ENCODE measurements around the gene ABLIM3. TPM values are rescaled to one million over a fixed set of nuclear protein-coding genes. Genes with fewer than 3 reads are reported as not detected.

Gene ABLIM3
- total and polyA plus RNA-seq, 10 of the 15 experiments (the other 5 are each of a cell fraction or from before 2014, with no cell fraction given) = 0.03 TPM; not detected in 9

DNA sequence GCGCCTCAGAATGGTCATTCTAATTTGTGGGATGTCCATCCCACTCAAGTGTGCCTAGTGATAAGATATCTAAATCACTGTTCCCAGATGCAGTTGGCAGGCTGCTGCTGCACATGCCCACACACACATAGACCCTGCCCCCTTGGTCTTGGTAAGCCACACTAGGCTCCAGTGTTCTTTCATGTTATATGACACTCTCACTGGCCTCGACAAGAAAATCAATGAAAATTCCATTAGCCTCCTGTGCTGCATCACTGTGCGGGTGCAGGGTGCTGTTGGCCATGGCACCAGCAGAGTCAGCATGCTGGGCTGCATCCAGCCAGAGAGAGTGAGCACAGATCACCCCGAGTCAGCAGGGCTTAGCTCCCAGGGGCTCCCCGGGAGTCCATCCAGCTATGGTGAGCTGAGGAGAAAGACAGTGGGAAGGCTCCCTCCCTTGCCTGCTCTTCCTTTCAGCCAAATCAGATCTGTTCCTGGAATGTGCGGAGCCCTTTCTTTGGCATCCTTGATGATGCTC, 59.9 kb downstream of the ABLIM3 start (continued):
- no peak for TF ChIP-seq USF2 (IDR thresholded peaks at IDR 0.05; ENCODE audit: borderline replicate concordance, low read depth, low read length)
- TF ChIP-seq CUX1 (IDR thresholded peaks at IDR 0.05; ENCODE audit: insufficient replicate concordance, low read depth, low read length) = no peak
- no peak for TF ChIP-seq HDAC2 (IDR thresholded peaks at IDR 0.05)
- TF ChIP-seq ZNF24 (IDR thresholded peaks at IDR 0.05) = no peak
- TF ChIP-seq PKNOX1 (IDR thresholded peaks at IDR 0.05) = no peak
- no peak for TF ChIP-seq CHD2 (IDR thresholded peaks at IDR 0.05; ENCODE audit: borderline replicate concordance, low read depth, low read length)
- no peak for TF ChIP-seq NFXL1 (IDR thresholded peaks at IDR 0.05; ENCODE audit: borderline replicate concordance)
- no peak for TF ChIP-seq YY1 (IDR thresholded peaks at IDR 0.05; ENCODE audit: low read depth, low read length)
